HepG2 (cell line): ENCODE data around the gene HIF3A. TPM values are rescaled to one million over a fixed set of nuclear protein-coding genes. Genes with fewer than 3 reads are reported as not detected.

Source experiments
- ATAC-seq: fragments of 200-7000 bp; cut with Tn5 transposase; 3 replicates; pipeline ENCODE4 v1.9.1; 2020; ENCODE audit warnings: mild to moderate bottlenecking, moderate library complexity
- BruUV-seq: library from RNA; stranded (reverse); fragments of 400-500 nt; replicated peaks from 2 replicates; lab custom pipeline; 2021; lab: Mats Ljungman, UMichigan
- CTCF ChIA-PET: fragments of 300-600 bp; formaldehyde crosslinking; extraction: SDS; loops from one replicate; lab custom pipeline; 2021; ENCODE audit warnings: low total read pairs, inconsistent platforms, low intra/inter-chr PET ratio; lab: Yijun Ruan, JAX
- POLR2A ChIA-PET: fragments of 350-600 bp; sonication (Branson Sonifier 250); formaldehyde crosslinking; loops from one replicate; lab custom pipeline; 2020; ENCODE audit warnings: antibody characterized with exemption, inconsistent platforms; lab: Yijun Ruan, JAX
- DNase-seq: peaks from one replicate; pipeline ENCODE4 v3.0.0-alpha.2; 2015; ENCODE audit warnings: low spot score
- FAIRE-seq: peaks from 3 replicates; lab custom pipeline; 2011; peaks lifted over from hg19 to GRCh38; lab: Jason Lieb, UNC
- H2AFZ ChIP-seq: one replicate; pipeline ENCODE4 v1.6.1; 2011; ENCODE audit warnings: low read length, inconsistent platforms
- H3K27ac ChIP-seq: fragments of 300-600 bp; 3 replicates; pipeline ENCODE4 v1.8.0; 2011; ENCODE audit warnings: mixed run types, mild to moderate bottlenecking, mixed read lengths, low read length, inconsistent platforms; ENCODE audit not compliant: insufficient read depth; ENCODE audit errors: extremely low read length
- H3K27me3 ChIP-seq, 2 experiments: fragments of 200-600 bp in 1 of 2; 2 replicates in 1 of 2; 3 replicates in 1 of 2; pipeline versions ENCODE4 v1.6.0 to v1.8.0; 2011; ENCODE audit warnings: low read length in 2 of 2, mild to moderate bottlenecking in 2 of 2, moderate library complexity in 2 of 2, inconsistent platforms in 1 of 2; ENCODE audit not compliant: insufficient read depth in 2 of 2, control insufficient read depth in 1 of 2
- H3K36me3 ChIP-seq, 2 experiments: fragments of 200-600 bp in 1 of 2; replicated peaks in 1 of 2; 2 replicates in 1 of 2; 3 replicates in 1 of 2; pipeline versions ENCODE4 v1.5.1 to v1.8.0; 2011; ENCODE audit warnings: low read length in 2 of 2, inconsistent platforms in 1 of 2; ENCODE audit not compliant: insufficient read depth in 2 of 2, control insufficient read depth in 1 of 2
- H3K4me1 ChIP-seq: 2 replicates; pipeline ENCODE4 v1.5.1; 2012; ENCODE audit warnings: low read length, inconsistent platforms; ENCODE audit not compliant: insufficient read depth
- H3K4me2 ChIP-seq: 2 replicates; pipeline ENCODE4 v1.6.0; 2011; ENCODE audit warnings: low read depth, low read length, inconsistent platforms
- H3K4me3 ChIP-seq, 3 experiments: fragments of 200-600 bp in 1 of 3; sonication (generic), shearing (Covaris generic) in 1 of 3; replicated peaks in 1 of 3; 2 replicates each; pipeline ENCODE4 v1.5.1; 2011 to 2016; ENCODE audit warnings: low read length in 3 of 3, inconsistent platforms in 2 of 3, low read depth in 2 of 3, mild to moderate bottlenecking in 2 of 3, control low read depth in 1 of 3, mixed read lengths in 1 of 3; ENCODE audit not compliant: insufficient read depth in 1 of 3
- H3K79me2 ChIP-seq: one replicate; pipeline ENCODE4 v1.6.1; 2011; ENCODE audit warnings: low read length, inconsistent platforms; ENCODE audit not compliant: insufficient read depth
- H3K9ac ChIP-seq: 2 replicates; pipeline ENCODE4 v1.6.0; 2011; ENCODE audit warnings: mild to moderate bottlenecking, low read depth, low read length, inconsistent platforms; ENCODE audit not compliant: insufficient read depth
- H3K9me3 ChIP-seq: 2 replicates; pipeline ENCODE4 v1.5.1; 2012; ENCODE audit warnings: mild to moderate bottlenecking, low read length
- H4K20me1 ChIP-seq: 2 replicates; pipeline ENCODE4 v1.6.0; 2011; ENCODE audit warnings: inconsistent platforms, mild to moderate bottlenecking, low read length, moderate library complexity; ENCODE audit not compliant: insufficient read depth
- AKAP8 ChIP-seq: sonication (generic); formaldehyde crosslinking; IDR thresholded peaks from 2 replicates; pipeline ENCODE4 v1.5.1; 2020; ENCODE audit warnings: mild to moderate bottlenecking, missing genetic modification reagents
- BORCS8-MEF2B ChIP-seq: sonication (generic); formaldehyde crosslinking; IDR thresholded peaks from 2 replicates; pipeline ENCODE4 v1.8.0; 2022; ENCODE audit warnings: mild to moderate bottlenecking, missing genetic modification reagents
- HDAC1 ChIP-seq: sonication (generic); formaldehyde crosslinking; IDR thresholded peaks from 2 replicates; pipeline ENCODE4 v1.5.1; 2020; ENCODE audit warnings: mild to moderate bottlenecking, missing genetic modification reagents
- JUN ChIP-seq: sonication (generic); formaldehyde crosslinking; IDR thresholded peaks from 2 replicates; pipeline ENCODE4 v1.4.0; 2020; ENCODE audit warnings: mild to moderate bottlenecking, missing genetic modification reagents
- JUND ChIP-seq: sonication (generic); formaldehyde crosslinking; IDR thresholded peaks from 2 replicates; pipeline ENCODE4 v1.8.0; 2022; ENCODE audit warnings: mild to moderate bottlenecking, missing genetic modification reagents
- KDM2A ChIP-seq: sonication (generic); formaldehyde crosslinking; IDR thresholded peaks from 2 replicates; pipeline ENCODE4 v1.4.0; 2020; ENCODE audit warnings: low read depth, missing genetic modification reagents, borderline replicate concordance
- MTF2 ChIP-seq: sonication (generic); formaldehyde crosslinking; IDR thresholded peaks from 2 replicates; pipeline ENCODE4 v1.5.0; 2020; ENCODE audit warnings: missing genetic modification reagents, borderline replicate concordance
- PAX8 ChIP-seq: sonication (generic); formaldehyde crosslinking; IDR thresholded peaks from 2 replicates; pipeline ENCODE4 v1.8.0; 2022; ENCODE audit warnings: mild to moderate bottlenecking, missing genetic modification reagents, borderline replicate concordance
- POLR2AphosphoS5 ChIP-seq: IDR thresholded peaks from 2 replicates; pipeline ENCODE4 v1.6.1; 2012; ENCODE audit warnings: low read depth, low read length
- RBAK ChIP-seq: sonication (generic); formaldehyde crosslinking; IDR thresholded peaks from 2 replicates; pipeline ENCODE4 v1.5.1; 2020; ENCODE audit warnings: mild to moderate bottlenecking, missing genetic modification reagents
- RFXAP ChIP-seq: sonication (generic); formaldehyde crosslinking; IDR thresholded peaks from 2 replicates; pipeline ENCODE4 v1.4.0; 2020; ENCODE audit warnings: missing genetic modification reagents, borderline replicate concordance
- RXRB ChIP-seq: IDR thresholded peaks from 2 replicates; pipeline ENCODE4 v1.6.1; 2016; ENCODE audit warnings: borderline replicate concordance, missing genetic modification reagents, missing compliant biosample characterization
- SMAD9 ChIP-seq: sonication (generic); formaldehyde crosslinking; IDR thresholded peaks from 2 replicates; pipeline ENCODE4 v1.5.1; 2020; ENCODE audit warnings: mild to moderate bottlenecking, missing genetic modification reagents
- SP1 ChIP-seq, 2 experiments: fragments of 450-650 bp in 1 of 2; sonication (generic) in 1 of 2; formaldehyde crosslinking in 1 of 2; IDR thresholded peaks; 2 replicates each; pipeline versions ENCODE4 v1.4.0 to v1.6.1; 2016 to 2020; ENCODE audit warnings: missing genetic modification reagents in 1 of 2
- TEAD3 ChIP-seq: optimal IDR thresholded peaks from 2 replicates; pipeline ENCODE3; 2016; ENCODE audit warnings: borderline replicate concordance
- XRCC5 ChIP-seq: fragments of 200-400 bp; formaldehyde crosslinking; optimal IDR thresholded peaks from 2 replicates; pipeline ENCODE3; 2017; ENCODE audit warnings: mild to moderate bottlenecking, low read length
- ZBTB42 ChIP-seq: sonication (generic); formaldehyde crosslinking; IDR thresholded peaks from 2 replicates; pipeline ENCODE4 v1.5.0; 2020; ENCODE audit warnings: mild to moderate bottlenecking, missing genetic modification reagents
- ZFYVE20 ChIP-seq: sonication (generic); formaldehyde crosslinking; IDR thresholded peaks from 2 replicates; pipeline ENCODE4 v1.8.0; 2023; ENCODE audit warnings: low read depth, mild to moderate bottlenecking, moderate library complexity, missing genetic modification reagents, borderline replicate concordance
- ZNF558 ChIP-seq: sonication (generic); formaldehyde crosslinking; IDR thresholded peaks from 2 replicates; pipeline ENCODE4 v1.9.0; 2022; ENCODE audit warnings: mild to moderate bottlenecking, missing genetic modification reagents, borderline replicate concordance
- ZNF589 ChIP-seq: sonication (generic); formaldehyde crosslinking; conservative IDR thresholded peaks from 2 replicates; pipeline ENCODE4 v1.8.0; 2022; ENCODE audit warnings: mild to moderate bottlenecking, moderate library complexity, missing genetic modification reagents
- WGBS: methylation state at CpG from one replicate; pipeline ENCODE4 v1.1.6; 2017; ENCODE audit warnings: low lambda C conversion rate; 5-methylcytosine and 5-hydroxymethylcytosine counted together
- in situ Hi-C: cut with HindIII; loops from 2 replicates; pipeline ENCODE4 v1.10.0; 2017; ENCODE audit warnings: low pct_unique_long_range_greater_than_20kb; ENCODE audit not compliant: extremely low pct_ligation_motif_present
- intact Hi-C: fragments of 100-400 bp; cut with micrococcal nuclease; formaldehyde crosslinking; loops from one replicate; pipeline ENCODE4 v1.10.0; 2022; ENCODE audit not compliant: unreplicated experiment
- polyA plus RNA-seq, 8 experiments: library from polyadenylated mRNA; depleted of rRNA in 3 of 8; stranded (reverse) in 7 of 8; unstranded in 1 of 8; fragments of >200 nt; fragmentation: Illumina TruSeq in 4 of 8; extraction: Trizol in 4 of 8; gene quantifications; 2 replicates each; pipeline versions ENCODE4 v1.2.1 to v1.2.3, GENCODE V29; 2011 to 2016; ENCODE audit warnings: low read depth in 4 of 8, missing spikeins in 1 of 8, mixed read lengths in 1 of 8; ENCODE audit not compliant: insufficient read depth in 1 of 8
- total RNA-seq, 5 experiments: library from RNA; depleted of rRNA; stranded (reverse); fragments of >200 nt; fragmentation: Illumina TruSeq; extraction: Trizol; gene quantifications; 2 replicates each; pipeline ENCODE4 v1.2.3, GENCODE V29; 2016; ENCODE audit warnings: low read depth in 1 of 5
- TF ChIP-seq, protein P1 (sequence below): sonication (generic); formaldehyde crosslinking; conservative IDR thresholded peaks from 2 replicates; pipeline ENCODE4 v1.4.0; 2020; ENCODE audit warnings: mild to moderate bottlenecking, missing genetic modification reagents, moderate library complexity

HIF3A gene
- total and polyA plus RNA-seq, 2 of the 13 experiments (the other 11 are each of a cell fraction or from before 2014, with no cell fraction given): 0.09 to 0.22 TPM

GRCh38 chr19:46346821-46347571 lies 50.2 kb downstream of the HIF3A start, which contains the start of gene PPP5C:
Gene PPP5C (plus strand): TSS chr19:46347087. CDS start chr19:46347097, 10 bp downstream.
- BruUV-seq: TSS peak; percentile 81
- CTCF ChIA-PET: interaction anchor here (1.0 to 1.3 kb wide), 3 partner anchors 65 to 66 kb away, joined by 4 read pairs; no protein-coding TSS in a partner anchor
- WGBS: 1% methylated on average over 14 of the region's 62 CpGs
- TF ChIP-seq POLR2AphosphoS5 (peak; percentile 84), AKAP8 (CRISPR knock-in tag) (no peak), SMAD9 (CRISPR knock-in tag) (peak; percentile 18; the same call in 1 of the 2 replicates), RXRB (CRISPR knock-in tag) (0 out of 2 replicates have a peak, but pooled peaks have one; percentile 8), SP1 (IDR thresholded peaks at IDR 0.05) (no peak), SP1 (CRISPR knock-in tag; IDR thresholded peaks at IDR 0.05) (0 out of 2 replicates have a peak, but pooled peaks have one; percentile 35), JUND (CRISPR knock-in tag) (0 out of 2 replicates have a peak, but pooled peaks have one; percentile 27), RBAK (0 out of 2 replicates have a peak, but pooled peaks have one; percentile 41), KDM2A (CRISPR knock-in tag) (peak; percentile 67; the same call in 1 of the 2 replicates), HDAC1 (CRISPR knock-in tag) (peak; percentile 44; the same call in 1 of the 2 replicates), BORCS8-MEF2B (CRISPR knock-in tag) (peak; percentile 82), ZFYVE20 (CRISPR knock-in tag) (no peak), XRCC5 (peak; percentile 60), ZNF558 (CRISPR knock-in tag) (peak; percentile 90; the same call in 1 of the 2 replicates), JUN (CRISPR knock-in tag) (peak; percentile 50; the same call in 1 of the 2 replicates), MTF2 (peak; percentile 16; the same call in 1 of the 2 replicates), RFXAP (peak; percentile 6; the same call in 1 of the 2 replicates), ZNF589 (CRISPR knock-in tag) (no peak), PAX8 (0 out of 2 replicates have a peak, but pooled peaks have one; percentile 74), ZBTB42 (peak; percentile 73; the same call in 1 of the 2 replicates), TEAD3 (peak; percentile 47)
- TF ChIP-seq, protein P1, sequence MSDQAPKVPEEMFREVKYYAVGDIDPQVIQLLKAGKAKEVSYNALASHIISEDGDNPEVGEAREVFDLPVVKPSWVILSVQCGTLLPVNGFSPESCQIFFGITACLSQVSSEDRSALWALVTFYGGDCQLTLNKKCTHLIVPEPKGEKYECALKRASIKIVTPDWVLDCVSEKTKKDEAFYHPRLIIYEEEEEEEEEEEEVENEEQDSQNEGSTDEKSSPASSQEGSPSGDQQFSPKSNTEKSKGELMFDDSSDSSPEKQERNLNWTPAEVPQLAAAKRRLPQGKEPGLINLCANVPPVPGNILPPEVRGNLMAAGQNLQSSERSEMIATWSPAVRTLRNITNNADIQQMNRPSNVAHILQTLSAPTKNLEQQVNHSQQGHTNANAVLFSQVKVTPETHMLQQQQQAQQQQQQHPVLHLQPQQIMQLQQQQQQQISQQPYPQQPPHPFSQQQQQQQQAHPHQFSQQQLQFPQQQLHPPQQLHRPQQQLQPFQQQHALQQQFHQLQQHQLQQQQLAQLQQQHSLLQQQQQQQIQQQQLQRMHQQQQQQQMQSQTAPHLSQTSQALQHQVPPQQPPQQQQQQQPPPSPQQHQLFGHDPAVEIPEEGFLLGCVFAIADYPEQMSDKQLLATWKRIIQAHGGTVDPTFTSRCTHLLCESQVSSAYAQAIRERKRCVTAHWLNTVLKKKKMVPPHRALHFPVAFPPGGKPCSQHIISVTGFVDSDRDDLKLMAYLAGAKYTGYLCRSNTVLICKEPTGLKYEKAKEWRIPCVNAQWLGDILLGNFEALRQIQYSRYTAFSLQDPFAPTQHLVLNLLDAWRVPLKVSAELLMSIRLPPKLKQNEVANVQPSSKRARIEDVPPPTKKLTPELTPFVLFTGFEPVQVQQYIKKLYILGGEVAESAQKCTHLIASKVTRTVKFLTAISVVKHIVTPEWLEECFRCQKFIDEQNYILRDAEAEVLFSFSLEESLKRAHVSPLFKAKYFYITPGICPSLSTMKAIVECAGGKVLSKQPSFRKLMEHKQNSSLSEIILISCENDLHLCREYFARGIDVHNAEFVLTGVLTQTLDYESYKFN (CRISPR knock-in tag): peak; percentile 46

More at GRCh38 chr19:46346821-46347571, 50.2 kb downstream of the HIF3A start, which contains the start of gene PPP5C:
- in situ Hi-C loops (no loop called here), intact Hi-C loops (loop anchor here (5.0 kb wide), 1 partner anchor 65 kb away; no protein-coding TSS in a partner anchor)
- FAIRE-seq: peak; percentile 37
- Histone ChIP-seq H3K4me3 (peak within 1 kb of the TSS; percentile 92 to 95 (median 94)), H3K79me2 (peaks cover 35% of the 10 kb centered on the region), H3K36me3 (peaks cover 2 to 5% of the 10 kb centered on the region in 2 experiments; a peak in 1 of 5 replicates), H3K9me3 (no peaks in the 10 kb centered on the region), H3K4me1 (peaks cover 66% of the 10 kb centered on the region), H3K9ac (peak within 1 kb of the TSS; percentile 72), H2AFZ (peak within 1 kb of the TSS; percentile 67), H4K20me1 (no peaks in the 10 kb centered on the region), H3K4me2 (peak within 1 kb of the TSS; percentile 95), H3K27ac (peak within 1 kb of the TSS; percentile 78), H3K27me3 (no peaks in the 10 kb centered on the region; a peak in 1 of 5 replicates)
- ATAC-seq: peak; percentile 90
- DNase-seq: peak; percentile 87
- POLR2A ChIA-PET: interaction anchor here (0.7 to 1.0 kb wide), 2 partner anchors 8 to 48 kb away, joined by 5 to 8 read pairs; no protein-coding TSS in a partner anchor
